Measurements from ENCODE around the gene PPIB.

DNA sequence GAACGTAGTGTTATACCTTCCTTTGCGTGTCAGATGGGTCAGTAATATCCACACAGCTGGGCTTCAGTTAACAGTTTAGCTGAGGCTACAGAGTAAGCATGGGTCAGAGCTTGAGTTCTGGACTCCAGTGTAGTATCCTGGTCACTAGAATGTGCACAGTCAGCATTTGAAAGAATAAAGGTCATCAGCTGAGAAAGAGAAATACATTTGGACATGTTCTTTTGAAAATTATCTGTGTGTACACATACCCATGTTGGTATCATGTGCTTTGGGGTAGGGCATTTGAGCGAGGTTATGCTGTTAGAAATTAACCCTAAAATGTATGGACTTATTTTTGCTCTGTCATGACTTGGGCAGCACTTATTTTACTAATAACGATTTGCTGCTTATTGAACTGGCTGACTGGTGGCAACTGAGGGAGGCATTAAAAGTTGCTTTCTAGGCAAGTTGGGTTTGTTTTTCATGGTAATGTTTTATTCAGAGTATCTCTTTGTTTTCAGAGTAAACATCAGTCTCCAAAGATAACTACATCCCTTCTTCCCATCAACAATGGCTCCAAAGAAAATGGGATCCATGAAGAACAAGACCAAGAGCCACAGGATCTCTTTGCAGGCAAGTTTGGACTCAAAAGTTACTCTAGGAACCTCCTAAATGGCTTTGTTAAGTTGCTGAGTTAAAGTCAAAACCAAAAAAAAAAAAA is 50.6 kb downstream of the PPIB start:
- TF ChIP-seq CTCF (conservative IDR thresholded peaks at IDR 0.05; ENCODE audit: low read depth in 2 of 2) (no peak), POLR2AphosphoS5 (IDR thresholded peaks at IDR 0.05; ENCODE audit: low read depth) (no peak), ZNF114 (CRISPR knock-in tag; IDR thresholded peaks at IDR 0.05) (no peak), NANOG (IDR thresholded peaks at IDR 0.05; ENCODE audit: borderline replicate concordance) (no peak), JUNB (IDR thresholded peaks at IDR 0.05; ENCODE audit: unreplicated experiment) (no peak), EZH2 (IDR thresholded peaks at IDR 0.05; ENCODE audit: low read depth, unreplicated experiment) (no peak), EZH2phosphoT487 (IDR thresholded peaks at IDR 0.05; ENCODE audit: unreplicated experiment) (no peak), STAT1 (IDR thresholded peaks at IDR 0.05; ENCODE audit: unreplicated experiment) (no peak), ETS1 (IDR thresholded peaks at IDR 0.05) (no peak), CREB1 (CRISPR knock-in tag; IDR thresholded peaks at IDR 0.05; ENCODE audit: low read depth) (no peak)
- TF ChIP-seq, protein P1, sequence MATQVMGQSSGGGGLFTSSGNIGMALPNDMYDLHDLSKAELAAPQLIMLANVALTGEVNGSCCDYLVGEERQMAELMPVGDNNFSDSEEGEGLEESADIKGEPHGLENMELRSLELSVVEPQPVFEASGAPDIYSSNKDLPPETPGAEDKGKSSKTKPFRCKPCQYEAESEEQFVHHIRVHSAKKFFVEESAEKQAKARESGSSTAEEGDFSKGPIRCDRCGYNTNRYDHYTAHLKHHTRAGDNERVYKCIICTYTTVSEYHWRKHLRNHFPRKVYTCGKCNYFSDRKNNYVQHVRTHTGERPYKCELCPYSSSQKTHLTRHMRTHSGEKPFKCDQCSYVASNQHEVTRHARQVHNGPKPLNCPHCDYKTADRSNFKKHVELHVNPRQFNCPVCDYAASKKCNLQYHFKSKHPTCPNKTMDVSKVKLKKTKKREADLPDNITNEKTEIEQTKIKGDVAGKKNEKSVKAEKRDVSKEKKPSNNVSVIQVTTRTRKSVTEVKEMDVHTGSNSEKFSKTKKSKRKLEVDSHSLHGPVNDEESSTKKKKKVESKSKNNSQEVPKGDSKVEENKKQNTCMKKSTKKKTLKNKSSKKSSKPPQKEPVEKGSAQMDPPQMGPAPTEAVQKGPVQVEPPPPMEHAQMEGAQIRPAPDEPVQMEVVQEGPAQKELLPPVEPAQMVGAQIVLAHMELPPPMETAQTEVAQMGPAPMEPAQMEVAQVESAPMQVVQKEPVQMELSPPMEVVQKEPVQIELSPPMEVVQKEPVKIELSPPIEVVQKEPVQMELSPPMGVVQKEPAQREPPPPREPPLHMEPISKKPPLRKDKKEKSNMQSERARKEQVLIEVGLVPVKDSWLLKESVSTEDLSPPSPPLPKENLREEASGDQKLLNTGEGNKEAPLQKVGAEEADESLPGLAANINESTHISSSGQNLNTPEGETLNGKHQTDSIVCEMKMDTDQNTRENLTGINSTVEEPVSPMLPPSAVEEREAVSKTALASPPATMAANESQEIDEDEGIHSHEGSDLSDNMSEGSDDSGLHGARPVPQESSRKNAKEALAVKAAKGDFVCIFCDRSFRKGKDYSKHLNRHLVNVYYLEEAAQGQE (IDR thresholded peaks at IDR 0.05; ENCODE audit: unreplicated experiment): no peak
